K562 (cell line): ENCODE results near the gene DELE1. TPM values are rescaled to one million over a fixed set of nuclear protein-coding genes. Genes with fewer than 3 reads are reported as not detected.
A peak's percentile ranks its signal among the peaks of the same experiment; 100 is the strongest.

Experiments used
- BRD4 ChIP-seq: fragments of 200-600 bp; sonication (generic); IDR thresholded peaks from 2 replicates; pipeline ENCODE4 v1.6.1; 2017; ENCODE audit warnings: inconsistent platforms
- CBX2 ChIP-seq: fragments of 200-600 bp; sonication (generic); IDR thresholded peaks from one replicate; pipeline ENCODE4 v1.6.1; 2012; ENCODE audit warnings: mild to moderate bottlenecking, low read length, inconsistent platforms; ENCODE audit not compliant: insufficient read depth, poor library complexity, severe bottlenecking
- ELF1 ChIP-seq: fragments of 200-800 bp; sonication (Bioruptor generic); IDR thresholded peaks from 2 replicates; pipeline ENCODE4 v1.6.1; 2016; ENCODE audit warnings: missing genetic modification characterization, missing compliant biosample characterization
- ERF ChIP-seq: fragments of 450-650 bp; formaldehyde crosslinking; IDR thresholded peaks from 2 replicates; pipeline ENCODE4 v1.4.0; 2020; ENCODE audit warnings: mild to moderate bottlenecking, mixed read lengths
- FUS ChIP-seq: fragments of 200-400 bp; formaldehyde crosslinking; optimal IDR thresholded peaks from 2 replicates; pipeline ENCODE3; 2017; ENCODE audit warnings: low read depth, low read length
- GABPA ChIP-seq: fragments of 200-800 bp; sonication (Bioruptor generic); conservative IDR thresholded peaks from 2 replicates; pipeline ENCODE4 v1.6.1; 2016; ENCODE audit warnings: low read depth, missing genetic modification characterization, missing compliant biosample characterization
- HMBOX1 ChIP-seq: sonication (generic); IDR thresholded peaks from 2 replicates; pipeline ENCODE4 v1.6.1; 2016
- HMGXB4 ChIP-seq: sonication (generic); formaldehyde crosslinking; IDR thresholded peaks from 2 replicates; pipeline ENCODE4 v1.8.1; 2023; ENCODE audit warnings: mild to moderate bottlenecking, missing genetic modification reagents
- HNRNPLL ChIP-seq: fragments of 200-400 bp; formaldehyde crosslinking; IDR thresholded peaks from 2 replicates; pipeline ENCODE4 v1.6.1; 2017; ENCODE audit warnings: low read length, low read depth, mild to moderate bottlenecking; ENCODE audit not compliant: poor library complexity, severe bottlenecking
- KAT8 ChIP-seq: fragments of 450-650 bp; IDR thresholded peaks from 2 replicates; pipeline ENCODE4 v1.6.1; 2016; ENCODE audit warnings: low read depth, mild to moderate bottlenecking
- MAFK ChIP-seq: IDR thresholded peaks from 2 replicates; pipeline ENCODE4 v1.6.1; 2011; ENCODE audit warnings: low read length, improper control_type of control experiment
- MLLT1 ChIP-seq, 2 experiments: fragments of 450-650 bp; IDR thresholded peaks; 2 replicates each; pipeline ENCODE4 v1.6.1; 2016
- NR2C2 ChIP-seq, 2 experiments: fragments of 200-800 bp in 1 of 2; sonication (Bioruptor generic) in 1 of 2; sonication (generic) in 1 of 2; formaldehyde crosslinking in 1 of 2; IDR thresholded peaks; 2 replicates each; pipeline versions ENCODE4 v1.6.1 to v1.8.0; 2016 to 2022; ENCODE audit warnings: mild to moderate bottlenecking in 1 of 2, missing compliant biosample characterization in 1 of 2, missing genetic modification characterization in 1 of 2, missing genetic modification reagents in 1 of 2
- PREB ChIP-seq: sonication (generic); formaldehyde crosslinking; IDR thresholded peaks from 2 replicates; pipeline ENCODE4 v1.8.1; 2023; ENCODE audit warnings: mild to moderate bottlenecking, missing genetic modification reagents
- RBM14 ChIP-seq: fragments of 200-400 bp; formaldehyde crosslinking; IDR thresholded peaks from 2 replicates; pipeline ENCODE4 v1.6.1; 2018; ENCODE audit warnings: low read depth, mild to moderate bottlenecking, low read length, moderate library complexity, borderline replicate concordance; ENCODE audit not compliant: insufficient read depth
- RBM34 ChIP-seq: fragments of 200-400 bp; formaldehyde crosslinking; IDR thresholded peaks from 2 replicates; pipeline ENCODE4 v1.6.1; 2018; ENCODE audit warnings: low read length, borderline replicate concordance; ENCODE audit not compliant: insufficient read depth
- SMARCB1 ChIP-seq: IDR thresholded peaks from 2 replicates; pipeline ENCODE4 v1.6.1; 2011; ENCODE audit warnings: improper control_type of control experiment, low read depth; ENCODE audit not compliant: insufficient read length
- SMARCE1 ChIP-seq: fragments of 450-650 bp; IDR thresholded peaks from 2 replicates; pipeline ENCODE4 v1.7.1; 2016; ENCODE audit warnings: mild to moderate bottlenecking
- SUPT5H ChIP-seq: fragments of 450-650 bp; IDR thresholded peaks from 2 replicates; pipeline ENCODE4 v1.6.1; 2016
- ZNF239 ChIP-seq: fragments of 250-450 bp; sonication (Bioruptor Pico); IDR thresholded peaks from 2 replicates; pipeline ENCODE4 v1.4.0; 2020; ENCODE audit warnings: mild to moderate bottlenecking
- ZNF316 ChIP-seq: fragments of 450-650 bp; IDR thresholded peaks from 2 replicates; pipeline ENCODE4 v1.6.1; 2016
- ZNF444 ChIP-seq: fragments of 250-450 bp; sonication (Bioruptor Pico); IDR thresholded peaks from 2 replicates; pipeline ENCODE4 v1.4.0; 2020; ENCODE audit warnings: mild to moderate bottlenecking, moderate library complexity
- polyA plus RNA-seq, 8 experiments: library from polyadenylated mRNA; depleted of rRNA in 4 of 8; stranded (reverse) in 5 of 8; unstranded in 3 of 8; fragments of >200 nt; fragmentation: Nextera tagmentation in 2 of 8; fragmentation: Illumina TruSeq in 1 of 8; extraction: Ambion mirVana in 2 of 8; extraction: Trizol in 1 of 8; gene quantifications; 2 replicates each; pipeline versions ENCODE4 v1.2.1 to v1.2.3, GENCODE V29; 2011 to 2014; ENCODE audit warnings: inconsistent platforms in 1 of 8, missing spikeins in 1 of 8
- total RNA-seq, 7 experiments: library from RNA; depleted of rRNA in 6 of 7; stranded (reverse); fragments of >200 nt in 6 of 7; fragmentation: Illumina TruSeq in 2 of 7; extraction: Trizol in 2 of 7; gene quantifications; 2 replicates each; pipeline versions ENCODE4 v1.2.1 to v1.2.3, GENCODE V29; 2011 to 2021; ENCODE audit warnings: low replicate concordance in 1 of 7

Gene DELE1
- total and polyA plus RNA-seq, 9 of the 15 experiments (the other 6 are each of a cell fraction or from before 2014, with no cell fraction given): 16.6 to 74.4 (median 49.8) TPM

- no peak for TF ChIP-seq RBM14
- TF ChIP-seq HNRNPLL: peak; percentile 76
- no peak for TF ChIP-seq NR2C2 (CRISPR knock-in tag; IDR thresholded peaks at IDR 0.05)
- TF ChIP-seq NR2C2 (tag; IDR thresholded peaks at IDR 0.05): no peak
- no peak for TF ChIP-seq CBX2
- no peak for TF ChIP-seq SMARCB1
- TF ChIP-seq MLLT1 (IDR thresholded peaks at IDR 0.05): no peak
- no peak for TF ChIP-seq ZNF444 (CRISPR knock-in tag)
- TF ChIP-seq FUS: no peak
- no peak for TF ChIP-seq MAFK
- no peak for TF ChIP-seq HMBOX1
- no peak for TF ChIP-seq SMARCE1
- TF ChIP-seq ZNF239: no peak
- no peak for TF ChIP-seq HMGXB4 (CRISPR knock-in tag)
- no peak for TF ChIP-seq KAT8
- TF ChIP-seq ZNF316: no peak
- peak; percentile 55; the same call in 1 of the 2 replicates for TF ChIP-seq BRD4
- TF ChIP-seq ERF (CRISPR knock-in tag): no peak
- TF ChIP-seq GABPA (tag): no peak
- no peak for TF ChIP-seq ELF1 (tag)
- TF ChIP-seq RBM34: no peak
- no peak for TF ChIP-seq PREB (CRISPR knock-in tag)
- peak; percentile 39; the same call in 1 of the 2 replicates for TF ChIP-seq SUPT5H
Measured at GRCh38 chr5:141875795-141876627, 47.7 kb upstream of the DELE1 start (continued).
